HuH-7.5 (cell line): ENCODE measurements around the gene DOCK4.
"Not testable (repeated sequence)": the region's sequence is repeated elsewhere in the genome, so short reads cannot be mapped to it uniquely, and the experiment has no call there.

ENCODE experiments used
- DNase-seq: peaks from one replicate; pipeline ENCODE4 v3.0.0; 2011; ENCODE audit warnings: low spot score

The DOCK4 gene

DNA sequence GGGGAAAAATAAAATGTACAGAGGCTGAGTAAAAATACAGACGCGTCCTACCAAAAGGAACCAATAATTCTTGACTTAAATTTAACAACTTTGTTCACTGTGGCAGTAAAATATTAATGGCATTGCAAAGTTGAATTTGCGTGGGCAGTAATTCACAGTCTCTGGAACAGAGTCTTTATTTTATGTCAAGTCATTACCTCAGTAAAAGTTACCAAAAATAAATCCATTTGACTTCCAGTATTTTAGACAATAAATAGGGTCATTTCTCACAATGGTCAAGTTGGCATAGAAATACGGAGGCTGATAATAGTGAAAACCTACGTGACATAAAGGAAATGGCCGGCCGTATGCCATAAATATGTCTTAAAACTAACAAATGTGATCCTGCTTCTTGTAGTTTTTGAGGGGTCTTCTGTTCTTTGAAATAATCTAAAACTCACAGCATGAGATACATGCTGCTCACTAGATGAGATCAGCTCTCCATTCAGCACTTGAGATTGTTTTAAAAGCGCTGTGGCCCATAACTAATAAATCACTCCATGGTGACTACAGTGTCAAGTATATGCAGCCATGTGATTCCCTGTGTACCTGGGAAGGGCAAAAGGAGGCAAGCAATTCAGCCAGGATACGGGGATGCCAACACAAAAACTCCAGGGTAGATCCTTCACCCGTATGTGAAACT, 75.3 kb downstream of the DOCK4 start:
- DNase-seq, result no peak

DNA sequence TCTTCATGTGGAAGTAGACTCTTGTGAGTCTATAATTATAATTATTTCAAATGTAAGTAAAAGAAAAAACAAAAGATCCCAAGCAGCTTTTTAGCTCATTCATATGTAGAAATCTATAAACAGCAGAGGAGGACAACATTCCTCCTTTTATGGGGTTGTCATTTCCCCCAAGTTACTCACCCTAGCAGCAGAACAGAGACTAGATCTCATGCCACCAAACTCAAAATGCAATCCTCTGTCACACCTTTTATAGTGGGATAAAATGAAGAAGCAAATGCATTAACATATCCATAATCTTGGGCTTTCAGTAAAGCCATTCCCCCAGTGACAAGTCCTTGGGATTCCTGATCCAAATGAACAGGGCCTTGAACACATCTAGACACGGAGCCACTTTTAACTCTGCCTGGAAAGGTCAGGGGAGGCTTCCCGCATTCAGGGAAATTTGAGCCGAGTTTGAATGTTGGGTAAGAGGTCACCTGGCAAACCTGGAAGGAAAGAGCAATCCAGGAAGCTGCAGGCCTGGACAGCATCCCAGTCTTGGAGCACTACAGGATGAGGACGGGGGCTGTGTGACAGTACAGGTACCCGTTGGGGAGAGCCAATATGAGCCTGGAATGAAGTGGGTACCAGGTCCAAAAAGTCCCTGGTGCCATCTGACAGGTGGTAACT, 76.4 kb downstream of the DOCK4 start:
- DNase-seq, result peak; percentile 29

DNA sequence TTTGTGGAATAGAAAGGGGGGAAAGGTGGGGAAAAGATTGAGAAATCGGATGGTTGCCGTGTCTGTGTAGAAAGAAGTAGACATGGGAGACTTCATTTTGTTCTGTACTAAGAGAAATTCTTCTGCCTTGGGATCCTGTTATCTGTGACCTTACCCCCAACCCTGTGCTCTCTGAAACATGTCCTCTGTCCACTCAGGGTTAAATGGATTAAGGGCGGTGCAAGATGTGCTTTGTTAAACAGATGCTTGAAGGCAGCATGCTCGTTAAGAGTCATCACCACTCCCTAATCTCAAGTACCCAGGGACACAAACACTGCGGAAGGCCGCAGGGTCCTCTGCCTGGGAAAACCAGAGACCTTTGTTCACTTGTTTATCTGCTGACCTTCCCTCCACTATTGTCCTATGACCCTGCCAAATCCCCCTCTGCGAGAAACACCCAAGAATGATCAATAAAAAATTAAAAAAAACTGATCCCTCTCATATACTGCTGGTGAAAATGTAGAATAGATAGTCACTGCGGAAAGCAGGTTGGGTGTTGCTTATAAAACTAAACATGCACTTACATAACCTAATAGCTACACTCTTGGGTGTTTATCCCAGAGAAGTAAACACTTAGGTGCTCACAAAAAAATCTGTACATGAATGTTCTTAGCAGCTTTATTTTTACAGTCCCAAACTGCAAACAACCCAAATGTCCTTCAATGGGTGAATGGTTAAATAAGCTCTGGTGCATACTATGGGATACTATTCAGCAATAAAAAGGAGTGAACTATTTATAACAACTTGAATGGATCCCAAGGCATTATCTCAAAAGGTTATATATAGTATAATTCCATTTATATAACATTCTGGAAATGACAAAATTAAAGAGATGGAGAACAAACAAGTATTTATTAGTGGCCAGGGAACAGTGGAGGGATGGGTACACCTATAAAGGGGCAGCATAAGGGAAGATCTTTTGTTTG, 77.5 kb downstream of the DOCK4 start:
- DNase-seq, result not testable (repeated sequence)

DNA sequence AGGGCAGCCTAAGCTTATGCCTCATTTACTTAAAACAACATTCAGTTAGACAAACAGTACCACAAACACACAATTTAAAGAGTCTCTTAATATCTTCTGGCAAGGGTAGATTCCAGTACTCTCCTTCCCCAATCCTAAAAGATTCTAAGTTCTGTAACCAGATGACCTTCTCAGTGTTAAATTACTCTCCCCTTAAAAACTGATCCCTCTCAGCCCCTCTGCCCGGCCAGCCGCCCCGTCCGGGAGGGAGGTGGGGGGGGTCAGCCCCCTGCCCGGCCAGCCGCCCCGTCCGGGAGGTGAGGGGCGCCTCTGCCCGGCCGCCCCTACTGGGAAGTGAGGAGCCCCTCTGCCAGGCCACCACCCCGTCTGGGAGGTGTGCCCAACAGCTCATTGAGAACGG, 78.2 kb downstream of the DOCK4 start:
- not testable (repeated sequence) for DNase-seq

DNA sequence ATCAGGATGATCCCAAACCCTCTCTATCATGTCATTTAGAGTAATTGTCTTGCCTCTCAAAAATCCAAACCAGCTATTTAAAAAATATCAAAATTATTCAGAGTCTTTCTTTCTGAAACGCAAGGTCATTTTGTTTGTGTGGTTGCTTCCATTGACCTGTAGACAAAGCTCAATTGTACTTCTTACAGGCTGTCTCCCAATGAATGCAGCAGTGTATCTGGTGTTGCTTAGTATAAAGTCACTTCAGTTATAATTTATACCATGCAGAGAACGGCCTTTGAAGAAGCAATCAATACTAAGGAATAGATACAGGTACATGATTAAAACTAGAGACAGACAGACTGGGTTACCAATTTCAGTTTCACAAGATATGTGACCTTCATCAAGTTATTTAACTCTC, 80.9 kb downstream of the DOCK4 start:
- DNase-seq, result no peak

DNA sequence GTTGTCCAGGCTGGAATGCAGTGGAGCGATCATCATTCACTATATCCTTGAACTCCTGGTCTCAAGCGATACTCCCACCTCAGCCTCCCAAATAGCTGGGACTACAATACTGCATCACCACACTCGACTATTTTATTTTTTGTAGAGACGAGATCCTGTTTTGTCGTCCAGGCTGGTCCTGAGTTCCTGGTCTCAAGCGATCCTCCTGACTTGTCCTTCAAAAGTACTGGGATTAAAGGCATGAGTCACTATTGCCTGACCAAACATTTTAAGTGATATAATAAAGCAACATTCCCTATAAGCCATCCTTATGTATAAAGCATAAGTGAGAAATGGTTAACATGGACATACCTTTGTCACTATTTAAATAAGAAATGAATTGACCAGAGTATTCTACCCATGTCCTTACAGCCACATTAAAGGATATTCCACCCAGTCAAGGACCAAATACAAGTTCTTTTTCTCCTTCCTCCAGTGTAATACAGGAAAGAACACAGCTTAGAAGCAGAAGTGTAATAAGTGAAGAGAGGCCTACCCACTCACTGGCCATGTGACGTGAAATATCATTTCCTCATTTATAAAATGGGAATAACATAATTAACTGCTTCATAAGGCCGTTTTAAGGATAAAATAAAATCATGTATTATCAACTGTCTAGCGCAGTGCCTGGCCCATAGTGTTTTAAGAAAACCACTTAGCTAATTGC, 82.0 kb downstream of the DOCK4 start:
- no peak for DNase-seq

DNA sequence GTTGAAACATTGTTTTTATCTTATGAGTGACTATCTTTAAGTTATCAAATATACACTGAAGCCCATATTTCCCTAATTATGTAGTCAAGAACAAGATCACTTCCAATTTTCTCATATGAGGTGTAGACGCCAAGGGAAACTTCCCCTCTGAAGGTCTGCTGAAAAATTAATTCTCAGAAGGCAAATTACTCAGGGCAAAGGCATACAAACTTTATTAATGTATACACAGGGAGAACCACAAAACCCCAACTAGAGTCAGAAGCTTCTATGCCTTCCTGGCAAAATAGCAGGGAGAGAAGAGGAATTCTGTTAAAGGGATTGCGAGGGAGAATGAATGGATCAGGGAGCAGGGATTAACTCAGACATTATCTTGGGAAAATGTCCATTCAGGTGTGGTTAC, 83.4 kb downstream of the DOCK4 start:
- DNase-seq, result no peak

DNA sequence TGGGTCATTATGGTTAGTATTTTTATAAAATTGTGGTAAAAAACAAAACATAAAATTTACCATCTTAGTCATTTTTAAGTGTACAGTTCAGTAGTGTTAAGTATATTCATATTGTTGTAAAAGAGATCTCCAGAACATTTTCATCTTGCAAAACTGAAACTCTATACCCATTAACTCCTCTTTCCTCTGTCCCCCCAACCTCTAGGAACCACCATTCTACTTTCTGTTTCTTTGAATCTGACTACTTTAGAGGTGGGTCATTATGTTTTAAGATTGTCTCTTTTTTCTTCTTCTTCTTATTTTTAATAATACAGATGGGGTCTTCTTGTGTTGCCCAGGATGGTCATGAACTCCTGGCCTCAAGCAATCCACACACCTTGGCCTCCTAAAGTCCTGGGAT, 84.1 kb downstream of the DOCK4 start:
- no peak for DNase-seq

DNA sequence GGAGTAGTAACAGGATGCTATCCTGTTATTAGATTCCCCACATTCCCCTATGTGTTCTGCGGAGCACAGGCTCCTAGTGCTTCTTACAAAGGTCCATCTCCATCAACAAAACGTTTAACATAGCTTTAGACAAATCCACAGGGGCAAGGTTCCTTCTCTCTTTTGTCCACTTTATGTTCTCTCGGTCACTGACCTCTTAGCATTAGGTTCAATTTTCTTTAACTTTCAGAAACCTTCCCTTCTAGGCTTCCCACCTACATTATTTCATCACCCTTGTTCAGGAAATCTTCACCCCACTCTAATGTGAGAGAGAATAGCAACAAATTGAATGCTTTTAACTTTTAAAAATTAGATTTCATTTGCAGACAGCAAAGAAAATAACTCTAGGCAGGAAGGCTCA, 84.9 kb downstream of the DOCK4 start:
- no peak for DNase-seq

DNA sequence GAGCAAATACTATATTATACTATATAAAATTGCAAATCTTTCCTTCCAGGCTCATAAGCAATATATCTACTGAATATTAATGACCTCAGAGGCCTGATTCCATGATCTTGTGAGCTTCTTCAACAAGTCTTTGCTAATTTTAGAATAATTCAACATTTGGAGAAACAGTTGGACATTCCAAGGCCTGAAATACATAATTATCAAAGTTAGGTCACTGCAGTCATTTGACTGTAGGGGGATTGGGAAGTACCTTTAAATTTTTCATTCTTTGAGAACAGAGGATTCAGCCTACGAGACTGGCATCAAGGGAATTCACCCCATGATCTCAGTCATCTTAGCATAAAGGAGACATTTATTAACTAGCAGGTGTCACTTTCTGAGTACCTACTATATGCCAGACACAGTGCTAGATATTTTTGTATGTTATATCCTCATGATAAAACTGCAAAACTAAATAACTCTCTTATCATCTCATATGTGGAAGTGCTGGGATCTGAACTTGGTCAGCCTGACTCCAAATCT, 85.4 kb downstream of the DOCK4 start:
- no peak for DNase-seq

DNA sequence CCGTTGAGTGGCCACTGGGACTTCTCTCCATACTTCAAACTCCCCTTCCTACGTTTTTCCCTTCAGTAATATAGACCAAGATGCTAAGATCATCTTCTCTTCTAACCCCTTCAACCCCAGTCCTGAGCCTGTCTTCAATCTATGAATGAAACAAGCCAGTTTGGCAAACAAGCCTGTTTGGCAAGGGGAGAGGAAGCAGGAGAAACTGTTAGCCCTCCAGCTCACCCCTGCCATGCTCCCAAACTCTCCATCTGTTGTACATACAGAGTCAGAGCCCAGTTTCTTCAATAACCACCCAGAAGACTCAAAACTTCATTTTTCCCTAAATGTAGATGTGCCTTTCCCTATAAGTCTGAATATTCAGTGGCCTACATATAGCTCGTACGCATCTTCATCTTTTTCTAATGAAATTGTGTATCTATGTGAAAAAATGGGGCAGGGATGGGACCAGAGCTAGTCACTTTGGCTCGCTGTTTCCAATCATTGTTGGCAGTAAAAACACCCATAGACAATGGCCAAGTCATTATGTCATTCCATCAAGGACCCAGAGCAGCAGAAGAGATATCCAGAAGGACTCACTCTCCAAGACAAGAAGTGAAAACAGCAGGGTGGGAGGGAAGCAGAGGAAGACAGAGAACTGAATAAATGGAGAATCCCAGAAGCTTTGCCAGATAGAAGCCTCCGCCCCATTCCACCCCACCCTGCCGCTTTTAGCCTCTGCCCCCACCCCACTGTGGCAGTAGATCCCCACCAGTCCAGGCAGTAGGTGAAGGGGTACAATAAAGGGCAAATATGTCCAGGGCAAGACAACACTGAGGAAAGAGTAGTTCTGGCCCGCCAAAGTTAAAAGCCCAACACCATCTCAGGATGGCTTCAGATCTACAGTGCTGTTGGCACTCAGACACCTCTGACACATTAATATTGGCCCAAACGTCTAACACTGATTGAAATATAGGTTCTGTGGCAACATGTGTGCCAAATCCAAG, 87.3 kb downstream of the DOCK4 start:
- DNase-seq, result no peak

DNA sequence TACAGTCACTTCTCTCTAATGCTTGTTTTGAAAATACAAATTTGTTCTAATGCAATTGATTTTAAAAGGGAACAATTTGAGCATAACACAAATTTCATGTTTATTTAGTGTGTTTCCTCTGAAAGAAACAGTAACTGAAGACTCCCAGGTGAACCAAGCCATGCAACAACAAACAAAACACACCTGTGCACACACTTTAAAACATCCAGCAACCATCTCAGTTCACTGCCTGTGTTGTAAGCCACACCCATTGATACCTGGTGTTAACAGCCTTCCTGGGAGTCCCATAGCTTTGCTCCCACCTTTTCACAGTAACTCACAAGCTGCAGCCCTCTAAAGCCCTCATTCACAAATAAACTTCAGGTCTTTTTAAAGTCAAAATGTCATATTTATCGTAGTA, 89.3 kb downstream of the DOCK4 start:
- no peak for DNase-seq

DNA sequence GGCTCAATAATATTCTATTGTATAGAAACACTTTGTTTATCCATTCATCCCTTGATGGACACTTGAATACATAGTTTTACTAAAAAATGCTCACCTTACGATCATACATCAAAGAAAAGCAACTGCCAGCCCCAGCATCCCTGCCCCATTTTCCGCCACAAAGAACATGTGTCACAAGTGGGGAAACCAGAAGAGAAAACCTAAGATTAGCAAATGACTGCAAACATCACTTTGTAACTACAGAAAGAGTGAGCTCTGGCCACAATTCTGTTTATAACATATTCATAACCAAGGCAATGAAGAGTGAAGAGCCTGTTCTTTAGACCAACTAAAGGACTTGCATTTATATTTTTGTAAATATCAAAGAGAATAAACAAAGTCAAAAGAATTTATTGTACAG, 89.8 kb downstream of the DOCK4 start:
- DNase-seq, result no peak

DNA sequence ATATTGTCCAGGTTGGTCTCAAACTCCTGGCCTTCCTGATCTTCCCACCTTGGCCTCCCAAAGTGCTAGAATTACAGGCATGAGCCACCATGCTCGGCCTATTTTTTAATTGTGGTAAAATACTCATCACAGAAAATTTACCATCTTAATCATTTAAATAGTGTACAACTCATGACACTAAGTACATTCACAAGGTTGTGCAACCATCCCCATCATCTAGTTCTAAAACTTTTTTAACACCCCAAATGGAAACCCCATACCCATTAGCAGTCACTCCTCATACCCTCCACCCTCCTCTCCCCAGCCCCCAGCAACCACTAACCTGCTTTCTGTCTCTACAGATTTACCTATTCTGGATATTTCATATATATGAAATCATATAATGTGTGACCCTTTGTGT, 90.3 kb downstream of the DOCK4 start:
- no peak for DNase-seq

DNA sequence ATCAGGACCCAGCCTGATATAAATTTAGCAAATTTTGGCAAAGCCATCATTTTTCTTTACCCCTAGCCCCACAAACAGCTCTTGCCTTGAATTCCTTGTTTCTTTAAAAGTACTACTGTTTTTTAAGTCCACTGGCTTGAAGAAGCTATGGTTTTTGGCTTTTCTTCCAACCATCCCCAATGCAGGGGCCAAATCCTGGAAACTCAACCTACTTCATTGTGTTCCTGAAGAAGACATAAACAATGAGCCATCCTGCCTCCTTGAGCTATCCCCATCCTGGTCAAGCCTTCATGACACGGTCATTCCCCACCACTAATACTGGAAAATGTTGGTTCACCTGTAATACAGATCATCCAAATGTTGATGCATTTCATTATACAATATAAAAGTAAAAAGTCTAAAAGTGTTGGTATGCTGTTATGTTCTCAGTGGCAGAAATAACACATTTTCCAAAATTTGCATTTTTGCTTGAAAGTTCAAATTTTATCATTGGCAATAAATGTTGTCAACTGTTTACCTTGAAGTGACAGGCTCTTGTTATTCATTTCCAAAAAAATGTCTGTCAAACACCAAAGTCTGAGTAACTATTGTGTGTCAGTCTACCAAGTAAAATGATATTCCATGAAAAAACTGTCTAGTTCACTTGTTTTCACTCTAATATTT, 92.2 kb downstream of the DOCK4 start:
- DNase-seq, result no peak

DNA sequence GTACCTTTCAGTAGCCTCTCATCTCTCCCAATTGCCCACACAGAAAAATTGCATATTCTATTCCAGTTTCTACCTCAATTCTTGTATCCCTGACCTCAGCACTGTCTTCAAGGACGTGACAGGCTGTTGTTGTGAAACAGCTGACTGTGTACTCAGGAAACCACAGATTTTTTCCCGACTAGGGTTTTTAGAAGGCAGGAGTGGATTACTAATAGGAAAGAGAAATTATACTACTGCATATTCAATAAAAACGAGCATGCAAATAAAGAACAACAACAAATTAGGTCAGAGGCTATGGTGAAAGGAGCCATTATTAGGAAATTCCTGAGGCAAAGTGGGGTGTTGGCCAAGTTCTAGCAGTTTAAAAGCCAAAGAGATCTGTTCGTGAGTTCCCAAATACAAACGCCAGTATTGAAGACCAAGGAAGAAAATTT, 93.4 kb downstream of the DOCK4 start:
- DNase-seq, result no peak

DNA sequence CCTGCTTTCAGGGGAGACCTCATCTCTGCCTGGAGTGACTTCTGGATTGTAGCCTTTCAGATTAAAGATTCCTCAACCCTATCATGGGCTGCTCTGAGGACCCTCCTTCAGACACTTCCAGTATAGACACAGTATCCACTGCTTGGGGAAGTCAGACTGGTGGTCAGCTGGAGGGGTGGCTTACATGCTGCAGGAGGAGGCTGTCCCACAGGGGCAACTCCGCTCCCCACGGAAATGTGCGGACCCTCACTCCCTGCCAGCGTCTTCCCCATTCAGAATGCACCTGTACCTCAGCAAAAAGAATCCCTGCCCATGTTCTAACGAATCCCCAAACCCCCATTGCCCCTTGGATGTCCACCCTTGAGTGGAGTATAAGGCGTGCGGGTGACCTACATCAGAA, 95.5 kb downstream of the DOCK4 start:
- DNase-seq, result no peak

DNA sequence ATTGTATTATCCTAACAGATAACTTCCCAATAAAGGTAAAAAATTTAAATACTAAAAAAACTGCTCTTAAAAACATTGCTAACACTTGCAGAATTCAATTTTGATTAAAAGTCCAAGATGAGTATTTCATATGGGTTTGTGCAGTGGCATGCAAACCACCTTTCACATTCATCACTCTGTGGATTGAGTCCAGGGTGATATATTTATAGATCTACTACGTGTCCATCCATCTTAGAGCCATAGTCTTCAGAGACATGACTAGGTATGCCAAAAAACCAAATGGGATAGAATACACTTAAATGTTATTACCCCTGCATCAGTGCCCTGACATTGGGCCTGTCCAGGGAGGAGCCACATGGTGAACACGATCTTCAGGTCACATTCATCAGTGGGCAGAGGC, 96.0 kb downstream of the DOCK4 start:
- no peak for DNase-seq

DNA sequence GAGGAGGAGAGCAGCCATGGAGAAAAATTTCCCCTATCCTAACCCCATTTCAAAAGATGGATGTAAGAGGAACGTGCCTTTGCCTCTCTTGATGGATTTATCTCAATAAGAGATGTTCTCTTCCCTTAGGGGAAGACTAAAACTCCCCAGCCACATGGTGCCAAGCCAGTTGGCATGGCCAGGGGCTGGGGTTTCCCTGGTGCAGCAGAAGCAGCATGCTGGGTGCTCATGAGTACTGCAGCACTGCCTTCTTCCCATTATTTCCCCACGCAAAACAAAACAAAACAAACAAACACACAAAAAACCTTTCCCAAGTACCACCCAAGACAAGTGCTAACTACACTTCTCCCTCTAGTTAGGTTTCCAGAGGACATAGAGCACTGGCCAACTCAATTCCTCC, 97.2 kb downstream of the DOCK4 start:
- DNase-seq, result no peak
